ENCODE measurements around the gene OLFML3. TPM values are rescaled to one million over a fixed set of nuclear protein-coding genes. Genes with fewer than 3 reads are reported as not detected.
"Not testable (repeated sequence)": the region's sequence is repeated elsewhere in the genome, so short reads cannot be mapped to it uniquely, and the experiment has no call there.

OLFML3 gene
- total RNA-seq, 1 experiment from 2014 or later, result 4.0 TPM

- DNase-seq (ENCODE audit: low read depth), result no peak
Observed at GRCh38 chr1:113990961-113991360, 11.7 kb downstream of the OLFML3 start.

- no peak for DNase-seq (ENCODE audit: low read depth)
Observed at GRCh38 chr1:113991467-113991997, 12.3 kb downstream of the OLFML3 start.

- DNase-seq (ENCODE audit: low read depth), result no peak
Observed at GRCh38 chr1:113993072-113993471, 13.8 kb downstream of the OLFML3 start.

- no peak for DNase-seq (ENCODE audit: low read depth)
Observed at GRCh38 chr1:113993766-113994165, 14.5 kb downstream of the OLFML3 start.

GRCh38 chr1:113995382-113995781 is 16.1 kb downstream of the OLFML3 start:
- DNase-seq (ENCODE audit: low read depth), result no peak

- DNase-seq (ENCODE audit: low read depth), result peak; percentile 68
Observed at GRCh38 chr1:113998361-113998760, 19.1 kb downstream of the OLFML3 start.

GRCh38 chr1:113999233-113999632 is 20.0 kb downstream of the OLFML3 start:
- DNase-seq (ENCODE audit: low read depth), result no peak

GRCh38 chr1:113999799-114000198 is 20.5 kb downstream of the OLFML3 start:
- no peak for DNase-seq (ENCODE audit: low read depth)

- DNase-seq (ENCODE audit: low read depth), result no peak
Observed at GRCh38 chr1:114000406-114000805, 21.1 kb downstream of the OLFML3 start.

GRCh38 chr1:114002492-114003239 is 23.4 kb downstream of the OLFML3 start:
- no peak for DNase-seq (ENCODE audit: low read depth)

GRCh38 chr1:114003431-114003830 is 24.2 kb downstream of the OLFML3 start:
- no peak for DNase-seq (ENCODE audit: low read depth)

GRCh38 chr1:114006825-114007224 is 27.6 kb downstream of the OLFML3 start:
- DNase-seq (ENCODE audit: low read depth), result not testable (repeated sequence)

- DNase-seq (ENCODE audit: low read depth), result no peak
Observed at GRCh38 chr1:114008480-114008941, 29.2 kb downstream of the OLFML3 start.

- no peak for DNase-seq (ENCODE audit: low read depth)
Observed at GRCh38 chr1:114008993-114009392, 29.7 kb downstream of the OLFML3 start.

GRCh38 chr1:114009393-114009792 is 30.1 kb downstream of the OLFML3 start:
- DNase-seq (ENCODE audit: low read depth), result peak; percentile 50

- DNase-seq (ENCODE audit: low read depth), result no peak
Observed at GRCh38 chr1:114010433-114011184, 31.3 kb downstream of the OLFML3 start.

GRCh38 chr1:114011796-114012195 is 32.5 kb downstream of the OLFML3 start:
- DNase-seq (ENCODE audit: low read depth), result peak; percentile 34

- peak; percentile 84 for DNase-seq (ENCODE audit: low read depth)
Observed at GRCh38 chr1:114015075-114015474, 35.8 kb downstream of the OLFML3 start.

GRCh38 chr1:114019724-114020123 is 40.5 kb downstream of the OLFML3 start:
- DNase-seq (ENCODE audit: low read depth), result not testable (repeated sequence)

GRCh38 chr1:114021665-114022099 is 42.4 kb downstream of the OLFML3 start:
- no peak for DNase-seq (ENCODE audit: low read depth)

- DNase-seq (ENCODE audit: low read depth), result no peak
Observed at GRCh38 chr1:114022877-114023276, 43.6 kb downstream of the OLFML3 start.

GRCh38 chr1:114023377-114023776 is 44.1 kb downstream of the OLFML3 start:
- no peak for DNase-seq (ENCODE audit: low read depth)

Data from HT1080 (cell line).